HepG2 (cell line): ENCODE results near the gene FBXO5. TPM values are rescaled to one million over a fixed set of nuclear protein-coding genes. Genes with fewer than 3 reads are reported as not detected.
"Not testable (repeated sequence)": the region's sequence is repeated elsewhere in the genome, so short reads cannot be mapped to it uniquely, and the experiment has no call there.

Experiments used
- ATAC-seq: fragments of 200-7000 bp; cut with Tn5 transposase; 3 replicates; pipeline ENCODE4 v1.9.1; 2020; ENCODE audit warnings: mild to moderate bottlenecking, moderate library complexity
- BruUV-seq: library from RNA; stranded (reverse); fragments of 400-500 nt; replicated peaks from 2 replicates; lab custom pipeline; 2021; lab: Mats Ljungman, UMichigan
- CTCF ChIA-PET: fragments of 300-600 bp; formaldehyde crosslinking; extraction: SDS; loops from one replicate; lab custom pipeline; 2021; ENCODE audit warnings: low total read pairs, inconsistent platforms, low intra/inter-chr PET ratio; lab: Yijun Ruan, JAX
- POLR2A ChIA-PET: fragments of 350-600 bp; sonication (Branson Sonifier 250); formaldehyde crosslinking; loops from one replicate; lab custom pipeline; 2020; ENCODE audit warnings: antibody characterized with exemption, inconsistent platforms; lab: Yijun Ruan, JAX
- DNase-seq: peaks from one replicate; pipeline ENCODE4 v3.0.0-alpha.2; 2015; ENCODE audit warnings: low spot score
- FAIRE-seq: peaks from 3 replicates; lab custom pipeline; 2011; peaks lifted over from hg19 to GRCh38; lab: Jason Lieb, UNC
- H2AFZ ChIP-seq: one replicate; pipeline ENCODE4 v1.6.1; 2011; ENCODE audit warnings: low read length, inconsistent platforms
- H3K27ac ChIP-seq: fragments of 300-600 bp; 3 replicates; pipeline ENCODE4 v1.8.0; 2011; ENCODE audit warnings: mixed run types, mild to moderate bottlenecking, mixed read lengths, low read length, inconsistent platforms; ENCODE audit not compliant: insufficient read depth; ENCODE audit errors: extremely low read length
- H3K27me3 ChIP-seq, 2 experiments: fragments of 200-600 bp in 1 of 2; 2 replicates in 1 of 2; 3 replicates in 1 of 2; pipeline versions ENCODE4 v1.6.0 to v1.8.0; 2011; ENCODE audit warnings: low read length in 2 of 2, mild to moderate bottlenecking in 2 of 2, moderate library complexity in 2 of 2, inconsistent platforms in 1 of 2; ENCODE audit not compliant: insufficient read depth in 2 of 2, control insufficient read depth in 1 of 2
- H3K36me3 ChIP-seq, 2 experiments: fragments of 200-600 bp in 1 of 2; replicated peaks in 1 of 2; 2 replicates in 1 of 2; 3 replicates in 1 of 2; pipeline versions ENCODE4 v1.5.1 to v1.8.0; 2011; ENCODE audit warnings: low read length in 2 of 2, inconsistent platforms in 1 of 2; ENCODE audit not compliant: insufficient read depth in 2 of 2, control insufficient read depth in 1 of 2
- H3K4me1 ChIP-seq: 2 replicates; pipeline ENCODE4 v1.5.1; 2012; ENCODE audit warnings: low read length, inconsistent platforms; ENCODE audit not compliant: insufficient read depth
- H3K4me2 ChIP-seq: 2 replicates; pipeline ENCODE4 v1.6.0; 2011; ENCODE audit warnings: low read depth, low read length, inconsistent platforms
- H3K4me3 ChIP-seq, 3 experiments: fragments of 200-600 bp in 1 of 3; sonication (generic), shearing (Covaris generic) in 1 of 3; replicated peaks in 1 of 3; 2 replicates each; pipeline ENCODE4 v1.5.1; 2011 to 2016; ENCODE audit warnings: low read length in 3 of 3, inconsistent platforms in 2 of 3, low read depth in 2 of 3, mild to moderate bottlenecking in 2 of 3, control low read depth in 1 of 3, mixed read lengths in 1 of 3; ENCODE audit not compliant: insufficient read depth in 1 of 3
- H3K79me2 ChIP-seq: one replicate; pipeline ENCODE4 v1.6.1; 2011; ENCODE audit warnings: low read length, inconsistent platforms; ENCODE audit not compliant: insufficient read depth
- H3K9ac ChIP-seq: 2 replicates; pipeline ENCODE4 v1.6.0; 2011; ENCODE audit warnings: mild to moderate bottlenecking, low read depth, low read length, inconsistent platforms; ENCODE audit not compliant: insufficient read depth
- H3K9me3 ChIP-seq: 2 replicates; pipeline ENCODE4 v1.5.1; 2012; ENCODE audit warnings: mild to moderate bottlenecking, low read length
- H4K20me1 ChIP-seq: 2 replicates; pipeline ENCODE4 v1.6.0; 2011; ENCODE audit warnings: inconsistent platforms, mild to moderate bottlenecking, low read length, moderate library complexity; ENCODE audit not compliant: insufficient read depth
- ATF3 ChIP-seq: sonication (generic); formaldehyde crosslinking; IDR thresholded peaks from 2 replicates; pipeline ENCODE4 v1.4.0; 2020; ENCODE audit warnings: missing genetic modification reagents
- CREBL2 ChIP-seq: sonication (generic); formaldehyde crosslinking; IDR thresholded peaks from 2 replicates; pipeline ENCODE4 v1.8.1; 2023; ENCODE audit warnings: missing genetic modification reagents, mild to moderate bottlenecking, borderline replicate concordance
- ERF ChIP-seq: IDR thresholded peaks from 2 replicates; pipeline ENCODE4 v1.6.1; 2018; ENCODE audit warnings: missing biosample characterization, missing genetic modification reagents
- NONO ChIP-seq, 2 experiments: fragments of 450-650 bp in 1 of 2; sonication (generic) in 1 of 2; formaldehyde crosslinking in 1 of 2; IDR thresholded peaks in 1 of 2; conservative IDR thresholded peaks in 1 of 2; 2 replicates each; pipeline versions ENCODE4 v1.6.1 to v1.8.0; 2017 to 2022; ENCODE audit warnings: mild to moderate bottlenecking in 1 of 2, missing genetic modification reagents in 1 of 2, moderate library complexity in 1 of 2
- PLRG1 ChIP-seq: fragments of 450-650 bp; conservative IDR thresholded peaks from 2 replicates; pipeline ENCODE4 v1.6.1; 2016
- SETDB1 ChIP-seq: sonication (generic); formaldehyde crosslinking; IDR thresholded peaks from 2 replicates; pipeline ENCODE4 v1.5.1; 2020; ENCODE audit warnings: missing genetic modification reagents, mild to moderate bottlenecking, borderline replicate concordance
- TGIF2 ChIP-seq: IDR thresholded peaks from 2 replicates; pipeline ENCODE4 v1.6.1; 2016; ENCODE audit warnings: control low read depth, missing compliant biosample characterization
- ZBTB2 ChIP-seq: sonication (generic); formaldehyde crosslinking; IDR thresholded peaks from 2 replicates; pipeline ENCODE4 v1.8.0; 2022; ENCODE audit warnings: low read depth, missing genetic modification reagents
- ZNF282 ChIP-seq: fragments of 450-650 bp; IDR thresholded peaks from 2 replicates; pipeline ENCODE4 v1.6.1; 2018; ENCODE audit not compliant: partially characterized antibody
- ZNF597 ChIP-seq: sonication (generic); formaldehyde crosslinking; IDR thresholded peaks from 2 replicates; pipeline ENCODE4 v1.5.0; 2020; ENCODE audit warnings: missing genetic modification reagents
- WGBS: methylation state at CpG from one replicate; pipeline ENCODE4 v1.1.6; 2017; ENCODE audit warnings: low lambda C conversion rate; 5-methylcytosine and 5-hydroxymethylcytosine counted together
- in situ Hi-C: cut with HindIII; loops from 2 replicates; pipeline ENCODE4 v1.10.0; 2017; ENCODE audit warnings: low pct_unique_long_range_greater_than_20kb; ENCODE audit not compliant: extremely low pct_ligation_motif_present
- intact Hi-C: fragments of 100-400 bp; cut with micrococcal nuclease; formaldehyde crosslinking; loops from one replicate; pipeline ENCODE4 v1.10.0; 2022; ENCODE audit not compliant: unreplicated experiment
- polyA plus RNA-seq, 8 experiments: library from polyadenylated mRNA; depleted of rRNA in 3 of 8; stranded (reverse) in 7 of 8; unstranded in 1 of 8; fragments of >200 nt; fragmentation: Illumina TruSeq in 4 of 8; extraction: Trizol in 4 of 8; gene quantifications; 2 replicates each; pipeline versions ENCODE4 v1.2.1 to v1.2.3, GENCODE V29; 2011 to 2016; ENCODE audit warnings: low read depth in 4 of 8, missing spikeins in 1 of 8, mixed read lengths in 1 of 8; ENCODE audit not compliant: insufficient read depth in 1 of 8
- total RNA-seq, 5 experiments: library from RNA; depleted of rRNA; stranded (reverse); fragments of >200 nt; fragmentation: Illumina TruSeq; extraction: Trizol; gene quantifications; 2 replicates each; pipeline ENCODE4 v1.2.3, GENCODE V29; 2016; ENCODE audit warnings: low read depth in 1 of 5
- TF ChIP-seq, protein P1 (sequence below): sonication (generic); formaldehyde crosslinking; conservative IDR thresholded peaks from 2 replicates; pipeline ENCODE4 v1.4.0; 2020; ENCODE audit warnings: missing genetic modification reagents

FBXO5 gene
- total and polyA plus RNA-seq, 2 of the 13 experiments (the other 11 are each of a cell fraction or from before 2014, with no cell fraction given): 15.8 to 41.5 TPM

DNA sequence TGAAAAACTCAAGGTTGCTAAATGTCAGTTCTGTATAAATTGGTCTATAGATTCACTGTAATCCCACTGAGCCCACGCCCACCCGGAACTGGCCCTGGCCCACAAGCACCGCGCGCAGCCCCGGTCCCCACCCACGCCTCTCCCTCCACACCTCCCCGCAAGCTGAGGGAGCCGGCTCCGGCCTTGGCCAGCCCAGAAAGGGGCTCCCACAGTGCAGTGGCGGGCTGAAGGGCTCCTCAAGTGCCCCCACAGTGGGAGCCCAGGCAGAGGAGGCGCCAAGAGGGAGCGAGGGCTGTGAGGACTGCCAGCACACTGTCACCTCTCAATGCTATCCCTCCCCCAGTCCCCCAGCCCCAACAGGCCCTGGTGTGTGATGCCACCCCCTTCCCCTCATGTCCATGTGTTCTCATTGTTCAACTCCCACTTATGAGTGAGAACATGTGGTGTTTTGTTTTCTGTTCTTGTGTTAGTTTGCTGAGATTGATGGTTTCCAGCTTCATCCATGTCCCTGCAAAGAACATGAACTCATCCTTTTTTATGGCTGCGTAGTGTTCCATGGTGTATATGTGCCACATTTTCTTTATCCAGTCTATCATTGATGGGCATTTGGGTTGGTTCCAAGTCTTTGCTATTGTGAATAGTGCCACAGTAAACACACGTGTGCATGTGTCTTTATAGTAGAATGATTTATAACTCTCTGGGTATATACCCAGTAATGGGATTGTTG is 16.5 kb downstream of the FBXO5 start:
- in situ Hi-C loops, H4K20me1 ChIP-seq, ATAC-seq: not testable (repeated sequence)

DNA sequence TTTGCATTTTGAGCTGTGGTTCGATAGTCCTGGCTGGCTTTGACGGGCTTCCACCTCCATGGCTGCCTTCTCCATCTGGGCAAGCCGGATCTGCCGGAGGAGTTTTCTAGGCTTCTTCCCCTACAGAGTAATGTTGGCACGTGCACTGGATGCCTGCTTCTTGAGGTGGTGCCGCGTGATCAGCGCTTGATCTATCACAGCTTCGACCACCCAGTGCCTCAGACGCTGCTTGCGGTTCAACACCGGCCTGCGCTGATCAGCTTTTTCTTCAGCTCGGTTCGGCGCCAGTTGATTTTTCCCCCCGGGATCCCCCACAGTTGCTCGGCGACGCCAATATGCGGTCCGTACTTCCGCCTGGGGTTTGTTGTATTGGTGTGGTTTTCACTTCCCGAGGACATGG is 23.5 kb downstream of the FBXO5 start:
- in situ Hi-C loops: loop anchor here (10.0 kb wide), 1 partner anchor 215 kb away; no protein-coding TSS in a partner anchor
- DNase-seq (no peak), FAIRE-seq (no peak), ATAC-seq (no peak)
- ChIA-PET CTCF (no interaction called here), POLR2A (no interaction called here)
- H2AFZ ChIP-seq: no peak overlapping the region
- H3K4me2 ChIP-seq: no peak overlapping the region
- H4K20me1 ChIP-seq: no peaks in the 10 kb centered on the region
- H3K9ac ChIP-seq: no peak overlapping the region
- peaks cover 9% of the 10 kb centered on the region; the same call in 1 of the 2 replicates for H3K4me1 ChIP-seq
- H3K79me2 ChIP-seq: no peaks in the 10 kb centered on the region
- WGBS: 81% methylated on average over 24 of the region's 24 CpGs
- H3K9me3 ChIP-seq: peaks cover 9% of the 10 kb centered on the region
- no peak overlapping the region for H3K4me3 ChIP-seq
- BruUV-seq: no TSS peak
- H3K27me3 ChIP-seq: no peaks in the 10 kb centered on the region
- intact Hi-C loops: no loop called here
- H3K27ac ChIP-seq: no peak overlapping the region
- H3K36me3 ChIP-seq: no peaks in the 10 kb centered on the region
- no peak for TF ChIP-seq CREBL2 (CRISPR knock-in tag)
- no peak for TF ChIP-seq ZBTB2 (CRISPR knock-in tag)
- no peak for TF ChIP-seq ZNF282
- TF ChIP-seq PLRG1: no peak
- no peak for TF ChIP-seq ERF (CRISPR knock-in tag)
- TF ChIP-seq TGIF2: no peak
- TF ChIP-seq, protein P1, sequence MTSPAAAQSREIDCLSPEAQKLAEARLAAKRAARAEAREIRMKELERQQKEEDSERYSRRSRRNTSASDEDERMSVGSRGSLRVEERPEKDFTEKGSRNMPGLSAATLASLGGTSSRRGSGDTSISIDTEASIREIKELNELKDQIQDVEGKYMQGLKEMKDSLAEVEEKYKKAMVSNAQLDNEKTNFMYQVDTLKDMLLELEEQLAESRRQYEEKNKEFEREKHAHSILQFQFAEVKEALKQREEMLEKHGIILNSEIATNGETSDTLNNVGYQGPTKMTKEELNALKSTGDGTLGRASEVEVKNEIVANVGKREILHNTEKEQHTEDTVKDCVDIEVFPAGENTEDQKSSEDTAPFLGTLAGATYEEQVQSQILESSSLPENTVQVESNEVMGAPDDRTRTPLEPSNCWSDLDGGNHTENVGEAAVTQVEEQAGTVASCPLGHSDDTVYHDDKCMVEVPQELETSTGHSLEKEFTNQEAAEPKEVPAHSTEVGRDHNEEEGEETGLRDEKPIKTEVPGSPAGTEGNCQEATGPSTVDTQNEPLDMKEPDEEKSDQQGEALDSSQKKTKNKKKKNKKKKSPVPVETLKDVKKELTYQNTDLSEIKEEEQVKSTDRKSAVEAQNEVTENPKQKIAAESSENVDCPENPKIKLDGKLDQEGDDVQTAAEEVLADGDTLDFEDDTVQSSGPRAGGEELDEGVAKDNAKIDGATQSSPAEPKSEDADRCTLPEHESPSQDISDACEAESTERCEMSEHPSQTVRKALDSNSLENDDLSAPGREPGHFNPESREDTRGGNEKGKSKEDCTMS (CRISPR knock-in tag): no peak
- no peak for TF ChIP-seq SETDB1 (CRISPR knock-in tag)
- no peak for TF ChIP-seq ZNF597 (CRISPR knock-in tag)
- no peak for TF ChIP-seq NONO (IDR thresholded peaks at IDR 0.05)
- no peak for TF ChIP-seq NONO (CRISPR knock-in tag; conservative IDR thresholded peaks at IDR 0.05)
- TF ChIP-seq ATF3 (CRISPR knock-in tag): no peak

More for the DNA sequence above, 16.5 kb downstream of the FBXO5 start:
- CTCF ChIA-PET, H3K79me2 ChIP-seq, H3K4me3 ChIP-seq, POLR2A ChIA-PET, FAIRE-seq, BruUV-seq, H3K9me3 ChIP-seq, H3K27me3 ChIP-seq, DNase-seq, H3K4me1 ChIP-seq, H3K36me3 ChIP-seq, H3K27ac ChIP-seq, H3K4me2 ChIP-seq, H3K9ac ChIP-seq, H2AFZ ChIP-seq, intact Hi-C loops: not testable (repeated sequence)
- WGBS: 57% methylated on average over 14 of the region's 15 CpGs
